Hematopoietic multipotent progenitor cell (in vitro differentiated cells): ENCODE results near the gene RXRA. TPM values are rescaled to one million over a fixed set of nuclear protein-coding genes. Genes with fewer than 3 reads are reported as not detected.

ENCODE experiments used
- DNase-seq, 3 donors: peaks; one replicate each; pipeline ENCODE4 v3.0.0-alpha.2; 2011 to 2015; ENCODE audit warnings: low read depth in 2 of 3, low spot score in 2 of 3
- total RNA-seq: library from RNA; depleted of rRNA; stranded (reverse); fragments of >200 nt; gene quantifications from one replicate; pipeline ENCODE4 v1.2.3, GENCODE V29; 2012

Gene RXRA
- total RNA-seq: 27.7 TPM

DNA sequence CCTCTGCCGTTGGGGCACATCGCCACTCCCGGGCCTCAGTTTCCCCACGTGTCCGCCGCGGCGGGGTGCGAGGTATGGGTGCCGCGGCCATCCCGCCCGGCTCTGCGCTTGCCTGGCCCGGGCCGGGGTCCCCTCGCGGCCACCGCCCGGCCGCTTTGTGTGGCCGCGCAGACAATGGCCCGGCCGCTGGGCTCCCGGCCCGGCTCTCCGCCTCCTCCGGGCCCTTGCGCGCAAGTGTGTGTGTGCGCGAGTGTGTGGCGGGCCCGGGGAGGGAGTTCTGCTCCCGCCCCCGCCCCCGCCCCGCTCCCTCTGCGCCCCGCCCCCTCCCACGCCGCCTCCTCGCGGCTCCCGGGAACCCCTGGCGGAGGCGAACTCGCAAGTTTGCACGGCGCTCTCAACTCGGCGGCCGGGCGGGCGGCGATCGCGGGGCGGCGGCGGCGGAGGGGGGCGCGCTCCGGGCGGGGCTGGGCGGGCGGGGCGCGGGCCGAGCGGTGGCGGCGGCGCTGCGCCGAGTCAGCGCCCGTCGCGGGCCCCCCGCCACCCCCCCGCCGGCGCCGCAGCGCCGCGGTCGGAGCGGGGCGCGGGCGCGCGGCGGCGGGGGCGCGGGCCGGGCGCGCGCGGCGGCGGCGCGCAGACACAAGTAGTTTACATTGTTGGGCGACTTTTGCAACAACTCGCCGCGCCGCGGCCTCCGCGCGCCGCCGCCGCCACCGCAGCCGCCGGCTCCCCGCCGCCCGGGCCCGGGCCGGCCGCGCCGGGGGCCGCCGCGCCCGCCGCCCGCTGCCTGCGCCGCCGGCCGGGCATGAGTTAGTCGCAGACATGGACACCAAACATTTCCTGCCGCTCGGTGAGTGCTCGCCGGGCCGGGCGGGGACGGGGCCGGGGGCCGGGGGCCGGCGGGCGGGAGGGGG, at the start of gene RXRA:
TSS of gene RXRA (plus strand) at position 643 of the 911 bp plus-strand sequence. CDS start at position 820, 177 bp downstream.
- peak; percentile 41 to 88 (median 86) for DNase-seq

GRCh38 chr9:134278286-134278685, 48.0 kb upstream of the RXRA start:
- DNase-seq: no peak

GRCh38 chr9:134278974-134279640, 47.1 kb upstream of the RXRA start:
- DNase-seq: no peak

DNA sequence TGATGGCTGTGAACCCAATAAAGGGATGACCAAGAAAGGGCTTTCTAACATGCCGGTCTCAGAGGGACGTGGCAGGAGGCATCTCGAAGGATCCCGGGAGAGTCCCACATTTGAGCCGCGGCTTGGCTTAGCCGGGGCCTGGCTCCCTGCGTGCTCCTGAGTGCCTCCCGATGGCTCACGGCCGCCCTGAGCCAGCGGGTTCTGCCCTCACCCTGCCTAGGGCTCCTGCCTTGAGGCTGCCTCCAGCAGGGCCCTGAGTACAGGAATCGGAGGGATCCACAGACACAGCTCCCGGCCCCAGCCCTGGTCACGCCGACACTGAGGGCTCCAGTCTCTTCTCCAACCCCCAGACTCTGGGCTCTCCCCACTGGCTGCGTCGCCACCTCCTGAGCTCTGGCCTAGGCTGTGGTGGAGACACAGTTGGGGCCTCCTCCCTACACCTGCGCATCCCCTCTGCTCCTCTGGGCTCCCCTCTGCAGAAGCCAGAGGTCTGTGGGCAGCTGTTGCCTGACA, 44.1 kb upstream of the RXRA start:
- DNase-seq: no peak

DNA sequence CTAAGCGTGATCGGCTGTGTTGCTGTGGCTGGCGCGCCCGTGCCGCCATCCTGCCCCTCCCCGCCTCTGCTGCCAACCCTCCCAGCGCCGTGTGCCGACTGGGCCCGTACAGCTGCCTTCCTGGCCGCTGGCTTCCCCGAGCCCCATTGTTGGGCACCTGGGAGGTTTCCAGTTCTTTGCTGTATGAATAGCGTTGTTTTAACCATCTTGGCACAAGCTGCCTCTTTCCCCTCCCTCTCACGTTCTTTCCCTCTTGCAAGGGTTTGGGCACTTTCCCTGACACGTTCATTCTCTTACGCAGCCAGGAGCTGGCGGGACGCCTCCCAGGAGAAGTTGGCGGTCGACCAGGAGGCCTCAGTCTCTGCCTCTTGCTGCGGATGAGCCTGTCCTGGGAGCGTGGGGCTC, 43.1 kb upstream of the RXRA start:
- DNase-seq: peak in 1 of 3 donors; percentile 44

GRCh38 chr9:134283692-134284265, 42.5 kb upstream of the RXRA start:
- no peak for DNase-seq

DNA sequence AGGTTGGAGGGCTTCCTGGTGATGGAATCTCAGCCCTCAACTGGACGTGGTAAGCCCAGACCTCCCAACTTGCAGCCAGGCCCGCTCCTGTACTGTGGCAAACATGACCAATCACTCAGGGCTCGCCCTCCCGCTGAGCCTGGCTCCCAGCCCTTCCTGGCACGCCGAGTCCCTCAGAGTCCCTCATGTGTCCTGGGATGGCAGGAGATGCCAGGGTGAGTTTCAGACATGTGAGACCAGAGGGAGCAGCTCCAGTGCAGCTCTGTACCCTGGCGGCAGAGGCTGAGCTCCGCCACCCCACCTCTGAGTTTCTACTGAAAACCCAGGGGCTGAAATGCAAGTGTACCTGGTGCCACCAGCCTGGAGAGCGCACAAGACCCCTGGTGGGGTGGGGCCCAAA, 42.0 kb upstream of the RXRA start:
- no peak for DNase-seq

GRCh38 chr9:134284741-134285140, 41.5 kb upstream of the RXRA start:
- no peak for DNase-seq

DNA sequence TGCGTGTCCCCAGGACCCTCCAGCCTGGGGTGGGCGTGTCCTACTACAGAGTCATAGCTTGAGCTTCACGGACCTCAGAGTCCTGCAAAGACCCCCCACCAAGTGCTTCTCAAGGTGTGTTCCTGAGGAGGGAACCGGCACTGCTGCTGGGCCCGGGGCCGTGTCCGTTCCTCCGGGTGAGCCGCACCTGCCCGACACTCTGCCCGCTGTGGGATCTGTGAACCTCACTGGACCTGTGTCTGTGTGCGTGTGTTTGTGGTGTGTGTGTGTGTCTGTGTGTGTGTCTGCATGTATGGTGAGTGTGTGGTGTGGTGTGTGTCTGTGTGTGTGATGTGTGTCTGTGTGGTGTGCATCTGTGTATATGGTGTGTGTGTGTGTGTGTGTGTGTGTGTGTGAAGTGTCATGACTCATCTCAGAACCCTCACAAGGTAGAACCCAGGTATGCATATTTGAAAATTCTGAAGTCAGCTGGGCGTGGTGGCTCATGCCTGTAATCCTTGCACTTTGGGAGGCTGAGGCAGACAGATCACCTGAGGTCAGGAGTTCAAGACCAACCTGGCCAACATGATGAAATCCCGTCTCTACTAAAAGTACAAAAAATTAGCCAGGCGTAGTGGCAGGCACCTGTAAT, 40.9 kb upstream of the RXRA start:
- DNase-seq: no peak

GRCh38 chr9:134286471-134287245, 39.6 kb upstream of the RXRA start:
- peak in 2 of 3 donors; percentile 52 to 61 for DNase-seq

DNA sequence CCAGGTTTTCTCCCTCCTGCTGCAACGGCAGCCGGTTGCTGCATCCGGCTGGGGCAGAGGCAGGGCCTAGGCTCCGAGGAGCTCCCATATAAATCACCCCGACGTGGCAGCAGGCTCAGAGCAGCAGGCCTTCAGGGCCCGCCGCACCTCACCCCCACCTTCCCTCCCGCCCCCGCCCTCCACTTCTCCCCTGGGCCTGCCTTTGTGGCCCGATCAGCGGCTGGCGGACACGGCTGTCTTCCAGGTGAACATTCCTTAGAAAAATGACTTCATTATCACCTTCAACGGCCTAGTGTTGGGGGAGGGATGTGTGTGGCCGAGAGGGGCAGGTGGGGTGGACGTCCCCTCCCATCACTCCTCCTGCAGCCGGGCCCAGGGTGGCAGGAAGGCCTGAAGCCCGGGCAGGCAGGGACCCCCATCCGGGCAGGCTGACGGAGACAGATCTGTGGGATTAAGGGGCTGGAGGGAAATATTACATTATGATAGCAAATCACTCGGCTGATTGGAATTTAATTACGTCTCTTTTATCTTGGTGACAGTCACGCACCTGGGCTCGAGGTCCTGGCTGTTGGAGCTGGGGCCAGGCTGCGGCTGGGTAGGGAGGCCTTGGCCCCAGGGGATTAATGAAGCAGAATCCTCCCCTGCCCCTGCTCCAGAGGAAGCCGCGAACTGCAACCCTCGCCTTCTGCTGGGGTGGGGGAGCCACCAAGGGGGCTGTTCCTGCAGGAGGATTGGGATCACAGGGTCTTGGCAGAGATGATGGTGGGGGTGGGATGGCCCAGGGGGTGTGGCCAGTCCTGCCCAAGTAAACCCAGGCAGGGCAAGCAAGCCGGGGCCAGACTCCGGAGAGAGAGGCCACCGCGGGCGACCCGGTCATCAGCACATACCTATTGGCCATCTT, 38.4 kb upstream of the RXRA start:
- peak in 2 of 3 donors; percentile 79 to 96 for DNase-seq

- no peak for DNase-seq
Observed at GRCh38 chr9:134288746-134289145, 37.5 kb upstream of the RXRA start.

DNA sequence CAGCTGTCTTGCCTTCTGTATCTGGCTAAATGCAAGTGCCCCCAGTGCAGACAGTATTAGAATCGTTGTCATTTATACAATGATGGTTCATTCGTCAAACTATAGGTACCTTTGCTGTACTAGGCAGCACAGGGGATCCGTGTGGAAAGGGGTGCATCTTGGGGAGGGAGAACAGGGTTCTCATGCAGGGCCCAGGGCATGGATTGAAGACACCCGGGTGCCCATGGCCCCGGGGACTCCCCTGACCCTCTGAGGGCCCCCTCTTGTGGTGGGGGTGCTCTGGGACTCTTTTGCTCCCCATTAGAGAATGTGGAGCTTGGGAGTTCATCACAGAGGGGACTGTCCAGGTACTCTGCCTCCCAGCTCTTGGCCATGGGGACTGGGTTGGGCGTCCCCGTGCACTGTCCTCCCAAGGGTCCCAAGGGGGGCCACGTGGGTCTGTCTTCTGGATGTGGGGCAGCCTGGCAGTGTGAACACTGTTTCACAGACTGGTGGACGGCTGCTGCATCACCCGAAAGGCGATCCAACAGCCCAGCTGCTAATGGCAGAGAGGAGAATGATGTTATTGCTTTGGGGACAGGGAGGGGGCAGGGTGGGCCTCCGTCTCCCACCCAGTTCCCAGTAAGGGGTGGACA, 36.9 kb upstream of the RXRA start:
- DNase-seq: no peak

DNA sequence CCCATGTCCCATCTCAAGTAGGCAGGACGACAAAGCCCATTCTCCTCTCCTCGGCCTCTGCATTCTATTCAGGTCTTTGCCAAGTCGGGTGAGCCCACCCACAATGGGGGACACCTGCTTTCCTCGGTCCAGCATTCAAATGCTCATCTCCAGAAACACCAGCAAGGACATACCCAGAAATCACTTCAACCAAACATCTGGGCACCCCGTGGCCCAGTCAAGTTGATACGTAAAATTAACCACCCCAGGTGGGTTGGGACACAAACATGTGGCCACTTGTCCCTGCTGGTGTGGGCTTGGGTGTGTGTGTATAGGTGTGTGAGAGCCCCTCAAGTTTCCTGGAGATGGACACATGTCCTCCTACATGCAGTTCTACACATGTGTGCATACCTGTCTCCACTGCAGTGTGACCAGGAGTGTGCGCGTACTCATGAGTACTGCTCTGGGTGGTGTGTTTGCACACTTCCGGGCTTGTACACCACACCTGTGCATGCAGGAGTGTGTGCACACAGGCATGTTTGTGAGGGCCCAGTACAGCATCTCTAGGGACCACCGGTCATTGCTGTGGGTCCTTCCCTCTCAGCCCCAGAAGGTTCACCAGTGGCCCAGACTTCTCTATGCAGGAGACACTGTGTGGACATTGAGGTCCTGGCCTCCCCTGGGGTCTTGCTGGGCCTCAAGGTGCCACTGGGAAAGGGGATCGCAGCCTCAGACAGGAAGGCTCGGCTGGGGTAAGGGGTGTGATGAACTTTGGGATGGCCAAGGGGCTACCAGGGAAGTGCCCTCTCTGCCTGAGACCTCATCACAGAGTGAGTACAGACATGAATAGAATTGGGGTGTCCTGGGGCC, 35.4 kb upstream of the RXRA start:
- no peak for DNase-seq

DNA sequence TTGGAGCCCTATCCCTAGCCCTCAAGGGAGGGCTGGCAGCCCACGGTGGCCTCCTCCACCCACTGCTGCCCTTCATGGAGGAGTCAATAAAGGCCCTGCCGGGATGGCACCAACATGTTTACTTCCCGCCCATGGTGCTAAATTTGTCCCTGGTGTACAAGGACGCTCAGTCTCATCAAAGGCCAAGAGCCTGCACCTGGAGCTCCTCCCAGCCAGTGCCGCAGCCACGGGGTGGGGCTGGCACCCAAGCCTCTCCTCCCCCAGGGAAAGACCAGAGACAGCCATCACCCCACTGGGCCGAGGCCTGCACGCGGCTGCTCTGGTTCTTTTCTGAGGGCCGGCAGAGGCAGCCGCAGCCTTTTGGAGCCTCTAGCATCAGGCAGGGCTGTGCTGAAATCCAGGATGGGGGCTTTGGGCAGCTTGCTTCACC, 34.8 kb upstream of the RXRA start:
- DNase-seq: no peak

DNA sequence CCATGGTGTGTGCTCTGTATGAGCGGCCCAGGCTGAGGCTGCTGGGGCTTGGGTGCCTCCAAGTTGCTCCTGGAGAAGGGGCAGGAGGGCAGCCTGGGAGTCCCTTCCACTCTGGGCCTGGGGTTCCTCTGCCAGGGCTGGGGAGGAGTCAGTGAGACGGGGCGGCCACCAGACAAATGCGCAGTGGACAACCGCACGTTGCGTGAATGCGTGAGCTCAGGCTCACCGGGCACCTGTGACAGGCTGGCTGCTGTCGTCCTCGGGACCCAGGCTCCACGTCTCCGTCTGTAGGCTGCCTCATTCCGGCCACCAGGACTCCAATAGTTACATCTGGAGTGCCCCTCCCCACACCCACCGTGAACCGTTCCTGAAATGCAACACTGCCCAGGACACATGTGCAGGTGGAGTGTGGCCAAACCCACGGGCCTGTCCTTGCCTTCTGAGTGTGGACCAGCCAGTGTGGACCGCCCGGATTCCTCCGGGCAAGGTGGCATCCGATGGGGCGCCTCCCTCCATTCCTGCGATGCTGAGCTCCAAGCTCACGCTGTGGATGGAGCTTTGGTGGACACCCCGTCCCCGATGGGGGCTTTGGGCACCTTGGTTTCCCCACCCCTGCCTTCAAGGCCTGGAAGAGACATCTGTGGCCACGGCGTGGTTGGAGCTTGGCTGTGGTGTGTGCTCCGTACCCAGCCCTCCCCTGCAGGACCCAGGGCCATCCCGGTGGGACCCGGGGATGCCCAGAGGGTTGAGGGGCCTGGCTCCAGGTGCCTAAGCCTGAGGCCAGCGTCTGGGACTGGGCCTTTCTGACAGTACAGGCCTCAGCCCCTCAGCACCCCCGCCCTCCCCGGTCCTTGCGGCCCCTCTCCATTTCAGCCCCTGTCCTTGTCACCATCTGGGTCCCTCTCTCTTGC, 34.0 kb upstream of the RXRA start:
- no peak for DNase-seq
